GM12872 (cell line): ENCODE results near the gene REXO2.

Experiments used
- CTCF ChIP-seq: IDR thresholded peaks from 3 replicates; pipeline ENCODE4 v1.5.1; 2011; ENCODE audit warnings: low read depth, mild to moderate bottlenecking, low read length, moderate library complexity; ENCODE audit not compliant: insufficient read depth

REXO2 gene

GRCh38 chr11:114496915-114497314 lies 57.6 kb downstream of the REXO2 start:
- no peak for TF ChIP-seq CTCF

GRCh38 chr11:114499756-114500155 lies 60.5 kb downstream of the REXO2 start:
- no peak for TF ChIP-seq CTCF
